Osteocyte (in vitro differentiated cells): ENCODE data around the gene MAP2K6. TPM values are rescaled to one million over a fixed set of nuclear protein-coding genes. Genes with fewer than 3 reads are reported as not detected.
A peak's percentile ranks its signal among the peaks of the same experiment; 100 is the strongest.

Experiments used
- DNase-seq: peaks from one replicate; pipeline ENCODE4 v3.0.0; 2021; ENCODE audit warnings: mixed read lengths; ENCODE audit not compliant: unreplicated experiment; ENCODE audit errors: extremely low spot score
- H3K27ac Mint-ChIP-seq: one replicate; pipeline ENCODE4 v1.8.0; 2021; ENCODE audit warnings: mild to moderate bottlenecking, mixed read lengths; ENCODE audit not compliant: unreplicated experiment
- H3K27me3 Mint-ChIP-seq: one replicate; pipeline ENCODE4 v1.8.0; 2021; ENCODE audit warnings: mixed read lengths; ENCODE audit not compliant: unreplicated experiment
- H3K36me3 Mint-ChIP-seq: one replicate; pipeline ENCODE4 v1.8.0; 2021; ENCODE audit warnings: mixed read lengths; ENCODE audit not compliant: unreplicated experiment
- H3K4me1 Mint-ChIP-seq: one replicate; pipeline ENCODE4 v1.8.0; 2021; ENCODE audit warnings: mixed read lengths; ENCODE audit not compliant: unreplicated experiment
- H3K4me3 Mint-ChIP-seq: one replicate; pipeline ENCODE4 v1.8.0; 2021; ENCODE audit warnings: mild to moderate bottlenecking, moderate library complexity, mixed read lengths; ENCODE audit not compliant: unreplicated experiment
- H3K9me3 Mint-ChIP-seq: one replicate; pipeline ENCODE4 v1.8.0; 2021; ENCODE audit warnings: mixed read lengths; ENCODE audit not compliant: unreplicated experiment
- total RNA-seq: library from RNA; stranded (reverse); gene quantifications from 2 replicates; pipeline ENCODE4 v1.2.1, GENCODE V29; 2021
- TF ChIP-seq, protein P1 (sequence below): fragments of 200-600 bp; sonication (generic); IDR thresholded peaks from 2 replicates; pipeline ENCODE4 v1.5.0; 2021; ENCODE audit warnings: antibody characterized with exemption, mild to moderate bottlenecking, moderate library complexity

Gene MAP2K6
- total RNA-seq, 1 donor from 2014 or later = 2.8 TPM

DNA sequence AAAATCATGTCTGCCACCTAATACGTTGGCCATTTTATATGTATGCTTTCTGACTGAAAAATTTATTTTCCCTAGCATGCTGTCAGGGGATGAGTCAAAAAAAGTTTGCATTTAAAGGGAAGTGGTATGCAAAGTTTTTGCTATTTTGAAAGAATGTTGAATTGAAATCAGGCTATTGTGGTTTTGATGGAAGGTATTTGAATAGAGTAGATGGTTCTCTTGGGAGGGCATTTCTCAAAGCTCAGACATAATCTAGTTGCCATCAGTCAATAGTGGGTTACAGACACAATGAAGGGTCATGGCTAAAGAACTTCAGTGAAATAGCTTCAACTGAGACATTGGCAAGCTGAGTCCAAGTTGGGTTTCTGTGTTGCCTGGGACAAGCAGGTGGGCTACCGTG is 102.4 kb downstream of the MAP2K6 start:
- DNase-seq = no peak
- Mint-ChIP-seq H3K36me3 (peaks cover 8% of the 10 kb centered on the region), H3K4me1 (peaks cover 25% of the 10 kb centered on the region), H3K9me3 (no peaks in the 10 kb centered on the region), H3K27ac (peak overlapping the region; percentile 20), H3K4me3 (no peak overlapping the region), H3K27me3 (no peaks in the 10 kb centered on the region)
- TF ChIP-seq, protein P1, sequence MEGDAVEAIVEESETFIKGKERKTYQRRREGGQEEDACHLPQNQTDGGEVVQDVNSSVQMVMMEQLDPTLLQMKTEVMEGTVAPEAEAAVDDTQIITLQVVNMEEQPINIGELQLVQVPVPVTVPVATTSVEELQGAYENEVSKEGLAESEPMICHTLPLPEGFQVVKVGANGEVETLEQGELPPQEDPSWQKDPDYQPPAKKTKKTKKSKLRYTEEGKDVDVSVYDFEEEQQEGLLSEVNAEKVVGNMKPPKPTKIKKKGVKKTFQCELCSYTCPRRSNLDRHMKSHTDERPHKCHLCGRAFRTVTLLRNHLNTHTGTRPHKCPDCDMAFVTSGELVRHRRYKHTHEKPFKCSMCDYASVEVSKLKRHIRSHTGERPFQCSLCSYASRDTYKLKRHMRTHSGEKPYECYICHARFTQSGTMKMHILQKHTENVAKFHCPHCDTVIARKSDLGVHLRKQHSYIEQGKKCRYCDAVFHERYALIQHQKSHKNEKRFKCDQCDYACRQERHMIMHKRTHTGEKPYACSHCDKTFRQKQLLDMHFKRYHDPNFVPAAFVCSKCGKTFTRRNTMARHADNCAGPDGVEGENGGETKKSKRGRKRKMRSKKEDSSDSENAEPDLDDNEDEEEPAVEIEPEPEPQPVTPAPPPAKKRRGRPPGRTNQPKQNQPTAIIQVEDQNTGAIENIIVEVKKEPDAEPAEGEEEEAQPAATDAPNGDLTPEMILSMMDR = no peak

DNA sequence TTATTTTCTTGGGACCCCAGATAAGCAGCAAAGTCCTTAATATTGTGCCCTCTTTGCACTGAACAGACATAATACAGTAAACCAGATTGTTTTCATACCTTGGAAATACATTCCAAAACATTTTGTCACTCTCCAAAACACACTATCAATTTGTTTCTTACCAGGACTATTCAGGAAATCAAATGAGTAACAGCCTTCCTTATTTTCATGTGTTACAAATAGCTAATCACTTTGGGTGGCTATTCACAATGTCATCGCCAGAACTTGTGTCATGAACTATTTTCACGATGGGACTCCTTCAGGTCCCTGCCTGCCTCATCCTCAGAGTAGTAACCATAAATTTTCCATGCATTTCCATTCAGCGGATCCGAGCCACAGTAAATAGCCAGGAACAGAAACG is 104.5 kb downstream of the MAP2K6 start:
- no peak for DNase-seq
- Mint-ChIP-seq H3K36me3 (peaks cover 8% of the 10 kb centered on the region), H3K4me1 (peaks cover 20% of the 10 kb centered on the region), H3K9me3 (no peaks in the 10 kb centered on the region), H3K27me3 (no peaks in the 10 kb centered on the region), H3K27ac (no peak overlapping the region), H3K4me3 (no peak overlapping the region)
- TF ChIP-seq, protein P1 = no peak

DNA sequence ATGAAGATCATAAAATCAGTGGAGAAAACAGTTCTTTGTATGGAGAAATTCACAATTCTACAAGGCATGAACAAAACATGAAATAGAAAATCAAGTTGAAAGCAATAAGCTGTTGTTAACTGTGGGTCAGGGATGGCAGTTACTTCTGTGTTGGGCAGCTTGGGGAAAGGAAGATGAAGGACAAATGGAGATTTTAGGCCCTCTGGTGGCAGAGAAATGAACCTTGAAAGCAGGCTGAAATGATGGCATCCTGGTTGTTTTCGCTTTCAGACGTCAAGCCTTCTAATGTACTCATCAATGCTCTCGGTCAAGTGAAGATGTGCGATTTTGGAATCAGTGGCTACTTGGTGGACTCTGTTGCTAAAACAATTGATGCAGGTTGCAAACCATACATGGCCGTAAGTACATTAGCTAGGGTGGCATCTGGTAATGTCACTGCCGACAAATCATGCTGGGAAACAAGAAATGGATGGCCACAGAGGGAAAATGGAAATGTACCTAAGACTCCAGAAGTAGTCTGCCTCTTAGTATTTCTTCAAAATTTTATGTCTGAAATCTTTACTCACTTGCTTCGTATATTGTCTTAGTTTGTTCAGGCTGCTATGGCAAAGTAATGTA is 108.9 kb downstream of the MAP2K6 start:
- Mint-ChIP-seq H3K27me3 (no peaks in the 10 kb centered on the region), H3K9me3 (no peaks in the 10 kb centered on the region), H3K36me3 (peaks cover 7% of the 10 kb centered on the region), H3K4me1 (peaks cover 9% of the 10 kb centered on the region), H3K27ac (no peak overlapping the region), H3K4me3 (no peak overlapping the region)
- no peak for DNase-seq
- TF ChIP-seq, protein P1 = peak; percentile 82

DNA sequence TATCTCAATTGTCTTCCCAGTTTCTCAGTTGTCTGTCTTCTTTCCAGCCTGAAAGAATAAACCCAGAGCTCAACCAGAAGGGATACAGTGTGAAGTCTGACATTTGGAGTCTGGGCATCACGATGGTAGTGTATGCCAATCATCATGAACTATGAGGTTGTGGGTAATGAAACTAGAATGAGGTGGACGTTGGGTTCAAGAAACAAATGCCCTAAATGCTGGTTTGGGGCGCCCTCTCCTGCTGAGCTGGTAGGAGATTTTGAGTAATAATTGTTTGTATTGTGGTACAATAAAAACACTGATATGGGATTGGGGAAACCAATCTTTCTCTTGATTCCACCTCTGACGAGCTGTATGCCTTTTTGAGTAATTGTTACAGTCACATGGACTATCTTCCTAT is 110.4 kb downstream of the MAP2K6 start:
- peaks cover 7% of the 10 kb centered on the region for H3K36me3 Mint-ChIP-seq
- H3K27ac Mint-ChIP-seq = no peak overlapping the region
- TF ChIP-seq, protein P1 = no peak
- no peak for DNase-seq
- H3K9me3 Mint-ChIP-seq = no peaks in the 10 kb centered on the region
- peaks cover 4% of the 10 kb centered on the region for H3K4me1 Mint-ChIP-seq
- no peak overlapping the region for H3K4me3 Mint-ChIP-seq
- no peaks in the 10 kb centered on the region for H3K27me3 Mint-ChIP-seq

DNA sequence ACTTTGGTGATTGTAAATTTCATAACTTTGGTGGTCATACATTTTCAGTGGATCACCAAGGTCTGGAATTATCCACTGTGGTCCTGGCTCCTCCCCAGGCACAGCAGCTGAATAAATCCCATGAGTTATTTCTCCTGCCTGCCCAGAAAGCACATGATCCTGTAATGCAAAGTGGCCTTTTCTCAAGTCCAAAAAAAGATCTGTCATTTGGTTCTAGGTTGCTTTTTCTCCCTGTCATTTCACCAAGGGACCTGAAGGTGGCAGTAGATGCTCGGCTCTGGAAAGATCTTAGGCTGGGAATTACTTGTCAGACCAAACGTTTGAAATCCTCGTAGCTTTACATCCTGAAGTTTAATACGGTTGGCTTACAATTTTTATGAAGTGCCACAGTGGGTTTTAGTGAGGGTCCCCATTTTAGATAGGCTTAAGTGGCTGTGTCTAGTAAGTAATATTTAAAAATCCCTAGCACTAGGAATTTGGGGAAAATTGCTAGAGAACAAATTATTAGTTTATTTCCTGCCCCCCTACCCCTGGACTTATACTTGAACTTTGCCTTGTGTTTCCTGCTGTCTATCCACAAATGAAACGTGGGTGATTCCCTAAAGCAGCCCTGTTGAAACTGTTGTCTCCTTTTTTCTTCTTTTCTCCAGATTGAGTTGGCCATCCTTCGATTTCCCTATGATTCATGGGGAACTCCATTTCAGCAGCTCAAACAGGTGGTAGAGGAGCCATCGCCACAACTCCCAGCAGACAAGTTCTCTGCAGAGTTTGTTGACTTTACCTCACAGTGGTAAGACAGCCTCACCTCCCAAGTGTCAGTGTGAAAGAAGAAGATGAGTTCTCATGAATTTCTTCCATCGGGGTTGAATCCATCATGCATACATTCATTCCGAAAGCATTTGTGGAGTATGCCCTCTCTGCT is 111.7 kb downstream of the MAP2K6 start:
- TF ChIP-seq, protein P1 = peak; percentile 91
- DNase-seq = no peak

More for the DNA sequence above, 111.7 kb downstream of the MAP2K6 start:
- no peaks in the 10 kb centered on the region for H3K9me3 Mint-ChIP-seq
- no peak overlapping the region for H3K27ac Mint-ChIP-seq
- no peaks in the 10 kb centered on the region for H3K27me3 Mint-ChIP-seq
- peaks cover 4% of the 10 kb centered on the region for H3K4me1 Mint-ChIP-seq
- no peak overlapping the region for H3K4me3 Mint-ChIP-seq
- H3K36me3 Mint-ChIP-seq = peaks cover 4% of the 10 kb centered on the region
